Measurements from ENCODE around the gene OXGR1. TPM values are rescaled to one million over a fixed set of nuclear protein-coding genes. Genes with fewer than 3 reads are reported as not detected.
A peak's percentile ranks its signal among the peaks of the same experiment; 100 is the strongest.
"Not testable (repeated sequence)": the region's sequence is repeated elsewhere in the genome, so short reads cannot be mapped to it uniquely, and the experiment has no call there.

Gene OXGR1
- not detected in 2 replicates for total RNA-seq

- no peak for DNase-seq
Measured at GRCh38 chr13:96994017-96994857, at the start of gene OXGR1. OXGR1 (minus strand) TSS chr13:96994476; CDS start chr13:96987759, 6,717 bp downstream.

GRCh38 chr13:97043302-97043701, 49.0 kb upstream of the OXGR1 start:
- DNase-seq, result peak; percentile 76

DNA sequence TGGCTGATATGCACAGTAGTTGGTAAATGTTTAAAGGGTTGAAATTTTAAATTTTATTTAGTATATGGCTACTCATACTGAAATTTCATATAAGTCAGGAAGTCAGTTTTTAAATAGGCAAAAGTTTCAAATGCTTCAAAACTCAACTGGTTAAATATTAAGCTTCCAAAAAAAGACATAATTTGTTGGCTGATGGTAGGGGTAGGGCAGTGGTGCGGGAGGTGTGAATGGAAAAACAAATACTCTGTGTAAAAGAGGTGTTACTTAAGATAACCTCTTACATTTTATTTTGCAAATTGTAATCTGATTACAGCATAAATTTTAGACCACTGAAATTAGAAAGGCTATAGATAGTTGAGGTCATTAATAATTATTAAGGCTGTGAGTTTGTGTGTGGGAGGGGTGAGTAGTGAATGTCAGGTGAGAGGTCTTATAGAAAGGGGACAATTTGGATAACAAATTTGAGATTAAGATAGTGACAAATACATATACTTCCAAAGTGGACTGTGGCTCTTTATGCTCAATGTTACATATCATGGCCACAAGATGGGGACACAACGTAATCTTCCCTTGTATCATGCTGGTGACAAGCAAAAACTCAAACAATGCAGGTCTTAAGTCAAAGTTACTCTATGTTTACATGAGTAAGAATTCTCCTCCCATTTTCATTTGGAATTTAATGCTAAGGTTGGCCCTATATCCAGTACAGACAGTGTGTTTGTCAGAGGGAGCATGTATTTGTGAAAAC, 36.6 kb upstream of the OXGR1 start:
- peak; percentile 83 for DNase-seq

GRCh38 chr13:97028441-97029299, 34.4 kb upstream of the OXGR1 start:
- DNase-seq, result peak; percentile 76

DNA sequence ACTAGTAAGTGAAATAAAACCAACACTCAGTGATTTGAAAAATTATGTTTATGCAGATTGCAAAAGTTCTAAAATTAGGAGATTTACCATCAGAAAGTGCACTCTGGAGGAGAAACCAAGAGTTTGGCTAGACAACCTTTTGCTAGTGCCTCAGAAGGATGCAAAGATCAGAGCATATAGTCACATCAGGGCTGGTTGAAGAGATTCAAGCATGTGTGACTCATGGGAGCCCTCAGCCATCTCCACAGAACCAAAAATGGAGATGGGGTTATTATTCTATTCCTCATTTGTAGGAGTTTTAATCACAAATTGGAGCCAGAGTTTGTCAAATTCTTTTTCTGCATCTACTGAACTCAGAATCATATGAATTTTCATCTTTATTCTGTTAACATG, 32.9 kb upstream of the OXGR1 start:
- no peak for DNase-seq

DNA sequence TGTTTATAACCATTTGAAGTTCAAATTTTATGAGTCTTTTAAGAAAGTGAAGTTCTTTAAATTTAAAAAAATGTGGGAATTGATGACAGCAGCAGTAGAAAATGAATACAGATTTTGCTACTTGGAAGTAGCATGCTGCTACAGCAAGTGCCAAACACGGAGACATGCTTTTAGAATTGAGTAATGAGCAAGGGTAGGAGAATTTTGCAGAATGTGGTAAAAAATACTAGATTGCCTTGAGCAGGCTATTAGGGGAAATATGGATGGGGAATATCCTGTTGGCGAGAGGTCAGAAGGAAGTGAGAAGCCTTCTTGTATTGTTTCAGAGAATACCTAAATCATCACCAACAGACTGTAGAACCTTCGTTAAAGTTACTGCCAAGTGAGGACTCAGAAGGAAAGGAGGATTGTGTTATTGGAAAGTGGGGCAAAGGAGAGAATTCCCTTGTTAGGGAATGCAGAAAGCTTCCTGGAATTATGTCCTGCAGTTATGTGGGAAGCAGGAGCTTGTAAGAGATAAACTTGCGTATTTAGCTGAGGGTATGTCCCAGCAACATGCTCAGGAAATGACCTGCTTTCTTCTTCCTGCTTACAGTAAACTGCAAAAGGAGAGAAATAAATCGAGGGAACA, 32.4 kb upstream of the OXGR1 start:
- DNase-seq, result peak; percentile 74

- DNase-seq, result not testable (repeated sequence)
Measured at GRCh38 chr13:97023812-97024211, 29.5 kb upstream of the OXGR1 start.

- peak; percentile 25 for DNase-seq
Measured at GRCh38 chr13:97023117-97023516, 28.8 kb upstream of the OXGR1 start.

DNA sequence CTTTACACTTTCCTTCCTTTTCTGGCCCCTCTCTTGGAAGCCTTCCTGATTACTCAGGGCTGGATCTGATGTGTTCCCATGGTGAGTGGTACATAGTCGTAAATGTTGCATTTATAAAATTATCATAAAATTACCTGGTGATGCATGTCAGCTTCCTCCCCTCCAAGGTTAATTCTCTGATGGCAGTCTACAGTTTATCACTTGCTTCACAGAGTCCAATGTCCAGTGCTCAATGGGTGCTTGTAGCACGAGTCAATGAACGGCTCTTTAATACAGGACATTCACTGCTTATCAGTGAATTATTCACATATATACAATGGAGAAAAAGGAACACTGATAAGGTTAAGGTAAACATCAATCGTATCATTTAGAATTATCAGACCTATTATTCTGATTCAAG, 27.0 kb upstream of the OXGR1 start:
- DNase-seq, result no peak

- DNase-seq, result no peak
Measured at GRCh38 chr13:97020689-97021240, 26.5 kb upstream of the OXGR1 start.

DNA sequence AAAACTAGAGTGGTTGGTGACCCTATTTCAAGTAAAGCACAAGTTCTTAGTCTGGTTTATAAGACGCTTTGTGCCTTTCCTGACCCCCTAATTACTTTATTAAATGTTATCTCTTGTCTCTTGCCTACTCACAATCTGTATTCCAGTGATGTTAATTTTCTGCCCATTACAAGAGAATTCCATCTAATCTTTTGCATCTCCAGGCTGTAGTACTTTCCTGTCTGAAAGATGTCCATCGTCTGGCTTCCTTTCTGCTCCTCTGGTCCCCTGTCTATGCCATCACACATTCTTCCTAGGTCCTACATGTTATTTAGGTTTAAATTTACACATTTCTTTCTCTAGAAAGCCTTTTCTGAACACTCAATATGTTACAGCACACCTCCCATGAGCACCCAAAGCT, 25.9 kb upstream of the OXGR1 start:
- DNase-seq, result no peak

- DNase-seq, result no peak
Measured at GRCh38 chr13:97019236-97019635, 25.0 kb upstream of the OXGR1 start.

- peak; percentile 80 for DNase-seq
Measured at GRCh38 chr13:97018029-97018819, 23.9 kb upstream of the OXGR1 start.

DNA sequence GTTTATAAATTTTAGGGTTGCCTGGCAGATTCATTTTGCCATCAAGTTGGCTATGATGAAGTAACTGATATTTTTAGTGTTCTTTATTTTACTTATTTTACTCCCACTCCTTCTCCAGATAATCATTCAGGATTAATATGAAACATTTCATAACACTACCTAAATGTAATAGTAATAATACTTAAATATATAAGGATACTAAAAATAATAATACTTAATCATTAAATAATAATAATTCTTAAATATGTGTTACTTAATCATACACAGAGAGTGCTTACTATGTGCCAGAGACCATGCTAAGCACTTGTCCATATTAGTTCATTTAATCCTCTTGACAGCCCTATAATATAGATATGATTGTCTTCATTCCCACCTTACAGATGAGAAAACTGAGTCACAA, 23.0 kb upstream of the OXGR1 start:
- DNase-seq, result no peak

DNA sequence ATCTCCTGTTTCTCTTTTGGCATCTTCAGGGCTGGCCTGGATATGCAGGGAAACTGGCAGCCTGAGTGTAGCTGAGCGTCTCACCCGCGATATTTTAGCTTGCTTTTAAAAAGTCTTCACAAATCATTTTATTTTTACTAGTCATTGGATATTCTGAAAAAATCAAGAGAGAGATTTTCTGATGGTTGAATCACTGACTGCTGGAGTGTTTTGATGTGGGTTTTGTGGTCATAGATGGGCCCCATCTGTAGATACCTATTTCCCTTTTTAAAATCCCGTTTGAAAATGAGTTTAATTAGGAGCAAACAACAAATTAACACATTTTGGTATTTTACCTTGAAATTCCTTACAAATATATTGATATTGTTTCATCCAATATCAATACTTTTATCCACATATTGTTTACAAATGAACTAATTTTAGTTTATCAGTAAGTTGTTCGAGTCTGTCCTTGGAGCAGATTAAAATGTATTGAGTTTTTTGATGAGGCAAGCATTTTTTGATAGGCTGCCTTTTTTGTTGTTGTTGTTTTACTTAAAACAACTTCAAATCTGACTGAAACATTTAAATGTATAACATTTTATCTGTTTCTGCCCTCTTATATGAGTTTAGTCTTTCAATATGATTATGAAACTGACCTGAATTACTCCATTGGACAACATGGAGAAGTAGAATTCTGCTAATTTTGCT, 21.5 kb upstream of the OXGR1 start:
- DNase-seq, result no peak

GRCh38 chr13:97012251-97013048, 18.2 kb upstream of the OXGR1 start:
- no peak for DNase-seq

DNA sequence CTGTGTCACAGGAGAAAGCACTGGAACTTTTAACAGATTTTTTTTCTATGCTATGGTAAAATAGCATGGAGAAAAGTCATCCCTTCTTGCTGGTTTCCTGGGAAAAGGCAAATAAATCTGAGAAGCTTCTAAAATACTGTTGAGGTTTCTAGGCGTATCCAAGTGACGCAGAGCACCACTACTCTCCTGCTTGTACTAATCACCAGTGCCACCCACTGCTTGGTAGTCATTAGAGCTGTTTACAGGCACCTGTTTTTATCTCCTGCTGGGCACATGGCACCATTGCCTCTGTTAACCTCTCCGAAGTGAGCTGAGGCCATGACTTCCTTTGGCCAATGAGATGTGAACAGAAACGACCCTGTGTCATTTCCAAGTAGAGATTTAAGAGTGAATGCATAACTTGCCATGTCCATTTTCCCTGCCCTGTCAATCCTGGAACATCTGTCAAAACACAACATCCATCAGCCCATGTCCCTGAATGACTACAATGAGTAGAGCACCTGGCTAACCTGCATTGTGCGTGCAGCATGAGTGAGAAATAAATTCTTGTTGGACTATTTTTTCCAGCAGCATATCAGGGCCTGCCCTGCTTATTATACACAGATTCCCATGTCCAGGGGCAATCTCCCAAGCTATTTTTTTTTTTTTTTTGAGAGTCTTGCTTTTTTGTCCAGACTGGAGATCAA, 17.3 kb upstream of the OXGR1 start:
- DNase-seq, result no peak

DNA sequence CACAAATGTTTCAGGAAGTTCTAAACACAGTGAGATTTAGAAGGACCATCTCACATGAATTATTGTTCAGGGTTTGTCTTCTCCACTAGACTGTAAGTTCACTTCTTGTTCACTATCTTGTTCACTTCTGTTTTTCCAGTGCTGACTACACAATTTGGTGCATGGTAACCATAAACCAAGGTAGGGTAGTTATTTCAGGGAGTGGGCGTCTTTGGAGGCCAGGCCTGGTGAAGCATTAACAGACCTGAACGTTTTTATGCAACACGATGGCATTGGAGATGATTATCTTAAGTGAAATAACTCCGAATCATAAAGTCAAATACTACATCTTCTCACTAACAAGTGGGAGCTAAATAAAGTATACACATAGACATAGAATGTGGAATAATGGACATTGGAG, 14.4 kb upstream of the OXGR1 start:
- DNase-seq, result no peak

- no peak for DNase-seq
Measured at GRCh38 chr13:97005625-97006262, 11.5 kb upstream of the OXGR1 start.
